RPMI7951 (cell line): Measurements from ENCODE around the gene KRT78. TPM values are rescaled to one million over a fixed set of nuclear protein-coding genes. Genes with fewer than 3 reads are reported as not detected.
"Not testable (repeated sequence)": the region's sequence is repeated elsewhere in the genome, so short reads cannot be mapped to it uniquely, and the experiment has no call there.

Experiments used
- DNase-seq: peaks from one replicate; pipeline ENCODE4 v3.0.0-alpha.2; 2012; ENCODE audit warnings: low read depth
- total RNA-seq: library from RNA; depleted of rRNA; stranded (reverse); fragments of >200 nt; shearing (Covaris generic); gene quantifications from 2 replicates; pipeline ENCODE4 v1.2.3, GENCODE V29; 2014; rRNA removed

Gene KRT78
- total RNA-seq, 1 experiment from 2014 or later: 0.36 TPM

- DNase-seq: no peak
Observed at GRCh38 chr12:52796839-52797528, 51.8 kb downstream of the KRT78 start.

- DNase-seq: no peak
Observed at GRCh38 chr12:52796429-52796794, 52.4 kb downstream of the KRT78 start.

- no peak for DNase-seq
Observed at GRCh38 chr12:52795694-52796428, 52.9 kb downstream of the KRT78 start, which contains the start of gene KRT3. TSS of gene KRT3 (minus strand) at chr12:52796117. CDS start at chr12:52796042, 75 bp downstream.

GRCh38 chr12:52795332-52795674 is 53.5 kb downstream of the KRT78 start:
- not testable (repeated sequence) for DNase-seq

GRCh38 chr12:52794479-52795331 is 54.1 kb downstream of the KRT78 start:
- peak; percentile 75 for DNase-seq

GRCh38 chr12:52792185-52793029 is 56.4 kb downstream of the KRT78 start:
- DNase-seq: no peak

- peak; percentile 63 for DNase-seq
Observed at GRCh38 chr12:52791271-52792184, 57.3 kb downstream of the KRT78 start.

- no peak for DNase-seq
Observed at GRCh38 chr12:52790427-52791270, 58.1 kb downstream of the KRT78 start.

GRCh38 chr12:52789637-52790426 is 59.0 kb downstream of the KRT78 start:
- no peak for DNase-seq

- DNase-seq: no peak
Observed at GRCh38 chr12:52788876-52789636, 59.7 kb downstream of the KRT78 start.

GRCh38 chr12:52788192-52788875 is 60.5 kb downstream of the KRT78 start:
- no peak for DNase-seq

Other genes starting within 250 kb of the KRT78 start
- not detected in 2 replicates for gene KRT72, start 247.5 kb downstream of the KRT78 start, total RNA-seq
- gene KRT73, start 230.4 kb downstream of the KRT78 start, total RNA-seq: not detected in 2 replicates
- gene KRT2, start 196.8 kb downstream of the KRT78 start, total RNA-seq: not detected in 2 replicates
- not detected in 2 replicates for gene KRT1, start 168.6 kb downstream of the KRT78 start, total RNA-seq
- not detected in 2 replicates for gene KRT77, start 145.5 kb downstream of the KRT78 start, total RNA-seq
- not detected in 2 replicates for gene KRT76, start 71.6 kb downstream of the KRT78 start, total RNA-seq
- gene KRT3, start 52.9 kb downstream of the KRT78 start, total RNA-seq: 0.12 TPM in 1 of 2 replicates, not detected in the other
- gene KRT4, start 34.9 kb downstream of the KRT78 start, total RNA-seq: not detected in 2 replicates
- 3.3 and 4.8 TPM in 2 replicates for gene KRT79, start 14.7 kb downstream of the KRT78 start, total RNA-seq
- 3.5 and 4.7 TPM in 2 replicates for gene KRT8, start 56.1 kb upstream of the KRT78 start, total RNA-seq
- gene KRT18, start 100.1 kb upstream of the KRT78 start, total RNA-seq: 75.0 and 91.8 TPM in 2 replicates
- 321 and 337 TPM in 2 replicates for gene EIF4B, start 157.5 kb upstream of the KRT78 start, total RNA-seq
- 6.1 and 10.5 TPM in 2 replicates for gene TNS2, start 201.1 kb upstream of the KRT78 start, total RNA-seq
- gene SPRYD3, start 230.4 kb upstream of the KRT78 start, total RNA-seq: 10.6 and 16.7 TPM in 2 replicates
- gene IGFBP6, start 248.7 kb upstream of the KRT78 start, total RNA-seq: 103 and 132 TPM in 2 replicates